ENCODE results near the gene CEBPA.

GRCh38 chr19:33279430-33280350 lies 22.6 kb downstream of the CEBPA start:
- TF ChIP-seq, protein P1, sequence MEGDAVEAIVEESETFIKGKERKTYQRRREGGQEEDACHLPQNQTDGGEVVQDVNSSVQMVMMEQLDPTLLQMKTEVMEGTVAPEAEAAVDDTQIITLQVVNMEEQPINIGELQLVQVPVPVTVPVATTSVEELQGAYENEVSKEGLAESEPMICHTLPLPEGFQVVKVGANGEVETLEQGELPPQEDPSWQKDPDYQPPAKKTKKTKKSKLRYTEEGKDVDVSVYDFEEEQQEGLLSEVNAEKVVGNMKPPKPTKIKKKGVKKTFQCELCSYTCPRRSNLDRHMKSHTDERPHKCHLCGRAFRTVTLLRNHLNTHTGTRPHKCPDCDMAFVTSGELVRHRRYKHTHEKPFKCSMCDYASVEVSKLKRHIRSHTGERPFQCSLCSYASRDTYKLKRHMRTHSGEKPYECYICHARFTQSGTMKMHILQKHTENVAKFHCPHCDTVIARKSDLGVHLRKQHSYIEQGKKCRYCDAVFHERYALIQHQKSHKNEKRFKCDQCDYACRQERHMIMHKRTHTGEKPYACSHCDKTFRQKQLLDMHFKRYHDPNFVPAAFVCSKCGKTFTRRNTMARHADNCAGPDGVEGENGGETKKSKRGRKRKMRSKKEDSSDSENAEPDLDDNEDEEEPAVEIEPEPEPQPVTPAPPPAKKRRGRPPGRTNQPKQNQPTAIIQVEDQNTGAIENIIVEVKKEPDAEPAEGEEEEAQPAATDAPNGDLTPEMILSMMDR (IDR thresholded peaks at IDR 0.05; ENCODE audit: low read depth, low read length): no peak
- no peak for TF ChIP-seq POLR2A (IDR thresholded peaks at IDR 0.05; ENCODE audit: extremely low read depth, insufficient read length)

Data from NB4 (cell line).